ENCODE measurements around the gene CFAP74.
"Not testable (repeated sequence)": the region's sequence is repeated elsewhere in the genome, so short reads cannot be mapped to it uniquely, and the experiment has no call there.

CFAP74 gene

DNA sequence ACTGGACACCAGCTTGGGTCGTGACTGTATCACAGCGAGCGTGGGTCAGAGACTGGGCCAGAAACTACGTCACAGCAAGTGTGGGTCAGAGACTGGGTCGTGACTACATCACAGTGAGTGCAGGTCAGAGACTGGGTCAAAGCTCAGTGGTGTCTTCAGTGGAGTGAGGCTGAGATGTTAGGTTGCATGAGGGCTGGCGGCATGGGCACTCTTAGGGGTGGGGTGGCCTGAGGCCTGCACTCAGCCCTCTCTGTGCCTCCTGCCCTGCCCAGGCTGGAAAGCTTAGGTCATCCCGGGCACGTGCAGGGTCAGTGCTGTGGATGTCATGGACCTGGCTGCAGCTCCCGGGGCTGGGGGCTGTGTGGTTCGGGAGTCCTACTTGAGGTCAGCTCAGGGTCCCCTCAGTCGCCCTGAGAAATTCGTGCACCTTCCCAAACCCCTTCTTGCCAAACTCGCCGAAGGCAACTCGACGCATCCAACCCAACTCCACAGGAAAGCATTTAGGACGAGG is 19.0 kb downstream of the CFAP74 start:
- no peak for DNase-seq

- DNase-seq, result no peak
Measured at GRCh38 chr1:1982379-1983232, 21.0 kb downstream of the CFAP74 start.

GRCh38 chr1:1981631-1982327 is 21.8 kb downstream of the CFAP74 start:
- not testable (repeated sequence) for DNase-seq

DNA sequence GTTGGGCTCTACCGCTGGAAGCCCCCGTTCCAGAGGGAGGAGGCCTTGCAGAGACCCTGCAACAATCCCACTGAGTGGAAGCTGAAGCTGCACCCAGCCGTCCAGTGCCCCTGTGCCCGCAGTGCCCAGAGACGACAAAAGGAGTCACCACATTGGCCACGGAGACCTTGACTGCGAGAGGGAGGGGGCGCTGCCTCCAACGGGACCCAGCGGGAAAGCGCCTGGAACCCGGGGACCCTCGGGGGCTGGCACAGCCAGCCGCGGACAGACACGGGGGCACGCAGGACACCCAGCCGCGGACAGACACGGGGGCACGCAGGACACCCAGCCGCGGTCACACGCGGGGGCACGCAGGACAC is 22.5 kb downstream of the CFAP74 start:
- no peak for DNase-seq

- DNase-seq, result no peak
Measured at GRCh38 chr1:1980467-1981141, 23.0 kb downstream of the CFAP74 start.

GRCh38 chr1:1979482-1980165 is 24.0 kb downstream of the CFAP74 start:
- DNase-seq, result no peak

DNA sequence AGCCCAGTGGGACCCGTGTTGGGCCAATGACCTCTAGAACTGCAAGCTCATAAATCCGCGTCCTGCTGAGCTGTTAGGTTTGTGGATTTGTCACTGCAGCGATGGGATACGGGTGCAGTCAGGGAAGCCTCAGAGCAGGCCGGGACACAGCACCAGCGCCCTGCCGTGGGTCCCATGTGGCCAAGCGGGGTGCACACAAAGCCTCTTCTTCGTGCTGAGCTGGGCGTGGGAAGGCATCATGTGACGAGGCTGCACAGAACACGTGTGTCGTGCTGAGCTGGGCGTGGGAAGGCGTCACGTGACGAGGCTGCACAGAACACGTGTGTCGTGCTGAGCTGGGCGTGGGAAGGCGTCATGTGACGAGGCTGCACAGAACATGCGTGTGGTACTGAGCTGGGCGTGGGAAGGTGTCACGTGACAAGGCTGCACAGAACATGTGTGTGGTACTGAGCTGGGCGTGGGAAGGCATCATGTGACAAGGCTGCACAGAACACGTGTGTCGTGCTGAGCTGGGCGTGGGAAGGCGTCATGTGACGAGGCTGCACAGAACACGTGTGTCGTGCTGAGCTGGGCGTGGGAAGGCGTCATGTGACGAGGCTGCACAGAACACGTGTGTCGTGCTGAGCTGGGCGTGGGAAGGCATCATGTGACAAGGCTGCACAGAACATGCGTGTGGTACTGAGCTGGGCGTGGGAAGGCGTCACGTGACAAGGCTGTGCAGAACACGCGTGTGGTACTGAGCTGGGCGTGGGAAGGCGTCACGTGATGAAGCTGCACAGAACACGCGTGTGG is 24.7 kb downstream of the CFAP74 start:
- not testable (repeated sequence) for DNase-seq

DNA sequence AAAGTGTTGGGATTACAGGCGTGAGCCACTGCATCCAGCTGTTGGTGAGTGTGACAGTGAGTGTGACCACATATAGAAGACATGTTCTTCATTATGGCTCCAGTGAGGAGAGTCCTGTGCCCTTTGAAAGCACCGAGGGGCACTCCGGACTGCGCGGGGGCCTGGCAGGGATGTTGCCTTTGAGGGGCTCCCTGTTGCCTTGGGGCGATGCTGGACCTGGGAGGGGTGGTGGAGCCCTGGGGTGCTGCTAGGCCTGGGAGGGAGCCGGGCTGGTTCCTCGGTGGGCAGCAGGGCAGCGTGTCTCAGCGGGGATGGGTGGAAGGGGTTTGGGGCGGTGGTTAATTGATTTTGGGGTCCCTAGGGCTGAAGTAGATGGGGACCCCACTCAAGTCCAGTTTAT is 25.5 kb downstream of the CFAP74 start:
- DNase-seq, result no peak

DNA sequence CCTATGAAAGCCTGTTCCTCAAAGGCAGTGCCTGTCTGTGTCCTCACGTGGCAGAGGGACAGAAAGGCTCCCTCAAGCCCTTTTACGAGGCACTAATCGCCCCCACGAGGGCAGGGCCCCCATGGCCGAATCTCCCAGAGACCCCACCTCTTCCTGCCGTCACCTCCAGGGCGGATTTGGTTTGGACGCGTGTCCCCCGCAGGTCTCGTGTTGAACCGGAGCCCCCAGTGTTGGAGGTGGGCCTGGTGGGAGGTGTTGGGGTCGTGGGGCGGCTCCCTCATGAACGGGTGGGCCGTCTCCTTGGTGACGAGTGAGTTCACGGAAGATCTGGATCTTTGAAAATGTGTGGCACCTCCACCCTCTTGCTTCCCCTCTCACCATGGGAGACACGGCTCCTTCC is 27.6 kb downstream of the CFAP74 start:
- DNase-seq, result no peak

- DNase-seq, result no peak
Measured at GRCh38 chr1:1975535-1975934, 28.1 kb downstream of the CFAP74 start.

GRCh38 chr1:1974834-1975233 is 28.8 kb downstream of the CFAP74 start:
- no peak for DNase-seq

- DNase-seq, result no peak
Measured at GRCh38 chr1:1973716-1974642, 29.6 kb downstream of the CFAP74 start.

GRCh38 chr1:1972976-1973715 is 30.4 kb downstream of the CFAP74 start:
- no peak for DNase-seq

- no peak for DNase-seq
Measured at GRCh38 chr1:1971688-1972087, 31.9 kb downstream of the CFAP74 start.

- no peak for DNase-seq
Measured at GRCh38 chr1:1971017-1971416, 32.6 kb downstream of the CFAP74 start.

GRCh38 chr1:1969953-1970716 is 33.5 kb downstream of the CFAP74 start:
- no peak for DNase-seq

DNA sequence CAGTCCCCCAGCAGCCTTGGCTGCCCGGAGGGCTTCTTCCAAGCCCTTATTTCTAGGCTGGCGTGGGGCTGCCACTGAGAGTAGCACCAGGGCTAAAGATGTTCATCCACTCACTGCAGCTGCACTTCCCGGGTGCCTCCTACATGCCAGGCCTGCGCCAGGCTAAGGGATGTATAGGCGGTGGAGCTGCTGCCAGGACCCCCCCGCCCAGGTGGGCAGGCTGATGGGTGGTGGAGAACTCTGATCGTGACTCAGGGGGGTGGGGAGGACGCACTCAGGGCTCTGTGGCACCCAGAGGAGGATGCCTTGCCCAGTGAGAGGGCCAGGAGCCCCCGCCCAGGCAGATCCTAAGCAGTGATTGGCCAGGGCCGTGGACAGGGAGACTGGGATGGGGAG is 34.1 kb downstream of the CFAP74 start:
- DNase-seq, result no peak

GRCh38 chr1:1968767-1969504 is 34.6 kb downstream of the CFAP74 start:
- no peak for DNase-seq

DNA sequence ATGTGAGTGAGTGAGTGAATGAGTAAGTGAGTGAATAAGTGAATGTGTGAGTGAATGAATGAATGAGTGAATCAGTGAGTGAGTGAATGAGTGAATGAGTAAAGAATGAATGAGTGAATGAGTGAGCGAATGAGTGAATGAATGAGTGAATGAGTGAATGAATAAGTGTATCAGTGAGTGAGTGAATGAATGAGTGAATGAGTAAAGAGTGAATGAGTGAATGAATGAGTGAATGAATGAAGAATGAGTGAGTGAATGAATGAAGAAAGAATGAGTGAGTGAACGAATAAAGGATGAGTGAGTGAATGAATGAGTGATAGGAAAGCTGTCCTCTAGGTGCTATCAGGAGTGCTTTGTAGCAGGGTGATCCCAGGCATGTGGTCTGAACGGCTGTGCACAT is 35.7 kb downstream of the CFAP74 start:
- no peak for DNase-seq

Measured in T-helper 1 cell (primary cell).